Activated T-cell treated with anti-CD3 and anti-CD28 coated beads for 1 hour (primary cell): Measurements from ENCODE around the gene CBFA2T2.
"Not testable (repeated sequence)": the region's sequence is repeated elsewhere in the genome, so short reads cannot be mapped to it uniquely, and the experiment has no call there.

Experiments
- DNase-seq: peaks from one replicate; pipeline ENCODE4 v3.0.0-alpha.2; 2020; ENCODE audit warnings: low read depth

The CBFA2T2 gene

GRCh38 chr20:33680686-33681085 is 190.8 kb downstream of the CBFA2T2 start:
- no peak for DNase-seq

- no peak for DNase-seq
Observed at GRCh38 chr20:33681288-33681687, 191.4 kb downstream of the CBFA2T2 start.

GRCh38 chr20:33681728-33682353 is 191.9 kb downstream of the CBFA2T2 start:
- DNase-seq = no peak

GRCh38 chr20:33684533-33685327 is 194.8 kb downstream of the CBFA2T2 start:
- DNase-seq = no peak

GRCh38 chr20:33685328-33686099 is 195.6 kb downstream of the CBFA2T2 start:
- DNase-seq = no peak

GRCh38 chr20:33686100-33686983 is 196.4 kb downstream of the CBFA2T2 start, which contains the start of gene E2F1:
Gene E2F1, minus strand, starts transcription at chr20:33686385. Its CDS starts 121 bp downstream, at chr20:33686264.
- peak; percentile 89 for DNase-seq

GRCh38 chr20:33686984-33687366 is 197.1 kb downstream of the CBFA2T2 start:
- DNase-seq = no peak

- no peak for DNase-seq
Observed at GRCh38 chr20:33687370-33687915, 197.5 kb downstream of the CBFA2T2 start.

- no peak for DNase-seq
Observed at GRCh38 chr20:33687993-33688937, 198.4 kb downstream of the CBFA2T2 start.

GRCh38 chr20:33688938-33689424 is 199.1 kb downstream of the CBFA2T2 start:
- no peak for DNase-seq

GRCh38 chr20:33689493-33689892 is 199.6 kb downstream of the CBFA2T2 start:
- no peak for DNase-seq

GRCh38 chr20:33689973-33690372 is 200.1 kb downstream of the CBFA2T2 start:
- peak; percentile 33 for DNase-seq

- DNase-seq = no peak
Observed at GRCh38 chr20:33693289-33693688, 203.4 kb downstream of the CBFA2T2 start.

GRCh38 chr20:33693741-33694638 is 204.1 kb downstream of the CBFA2T2 start:
- no peak for DNase-seq

GRCh38 chr20:33694639-33695012 is 204.7 kb downstream of the CBFA2T2 start:
- no peak for DNase-seq

GRCh38 chr20:33696448-33696847 is 206.6 kb downstream of the CBFA2T2 start:
- DNase-seq = no peak

GRCh38 chr20:33697129-33697528 is 207.2 kb downstream of the CBFA2T2 start:
- no peak for DNase-seq

GRCh38 chr20:33698966-33699365 is 209.1 kb downstream of the CBFA2T2 start:
- not testable (repeated sequence) for DNase-seq
